Daoy (cell line): ENCODE results near the gene LRRC19. TPM values are rescaled to one million over a fixed set of nuclear protein-coding genes. Genes with fewer than 3 reads are reported as not detected.
A peak's percentile ranks its signal among the peaks of the same experiment; 100 is the strongest.

ENCODE experiments used
- DNase-seq: peaks from one replicate; pipeline ENCODE4 v3.0.0-alpha.2; 2015; ENCODE audit warnings: low read depth
- total RNA-seq: library from RNA; depleted of rRNA; stranded (reverse); fragments of >200 nt; shearing (Covaris generic); gene quantifications from 2 replicates; pipeline ENCODE4 v1.2.3, GENCODE V29; 2014; rRNA removed

LRRC19 gene
- total RNA-seq, 1 experiment from 2014 or later, result not detected

DNA sequence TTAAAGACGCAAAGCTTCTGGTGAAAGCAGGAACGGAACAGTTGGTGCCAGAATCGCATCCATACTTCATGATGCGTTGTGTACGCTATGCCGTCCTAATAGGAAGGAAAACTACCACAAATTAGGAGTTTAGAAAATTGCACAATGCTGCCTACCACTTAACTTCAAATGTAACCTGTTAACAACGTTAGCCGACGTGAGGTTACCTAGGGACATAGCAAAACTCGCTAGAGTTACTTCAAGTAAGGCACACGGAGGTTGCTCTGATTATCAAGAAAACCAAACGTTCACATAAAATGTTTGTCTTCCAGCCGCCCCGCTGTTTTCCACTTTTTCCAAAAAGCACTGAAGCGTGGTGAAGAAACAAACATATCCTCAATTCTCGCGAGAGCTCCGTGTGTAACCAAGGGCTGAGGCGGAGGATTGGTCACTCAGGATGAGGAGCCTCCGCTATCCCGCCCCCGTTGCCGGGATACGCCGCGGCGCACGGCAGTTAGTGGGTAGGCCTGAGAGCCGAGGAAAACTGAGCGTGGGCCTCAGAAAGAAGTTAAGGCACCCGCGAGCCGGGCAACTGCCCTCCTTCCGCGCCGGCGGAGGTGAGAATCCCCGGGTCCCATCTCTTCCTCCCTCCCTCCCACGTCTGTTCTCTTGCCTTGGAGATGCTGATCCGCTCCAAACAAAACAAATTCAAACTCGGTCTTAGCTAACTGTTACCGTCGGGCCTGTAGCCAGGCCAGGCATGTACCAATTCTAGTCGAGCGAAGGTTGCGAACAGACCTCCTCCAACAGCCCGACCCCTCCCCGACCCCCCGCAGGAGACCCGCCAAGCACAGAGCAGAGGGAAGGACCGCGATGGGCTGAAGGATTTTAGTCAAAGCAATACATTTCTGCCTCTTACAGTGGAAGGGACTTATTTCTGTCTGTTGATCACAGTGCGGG lies 49.3 kb downstream of the LRRC19 start, which contains the start of gene IFT74:
Gene IFT74, plus strand, starts transcription at position 492 of the 939 bp plus-strand sequence. CDS start 5,556 bp downstream, outside the sequence.
- peak; percentile 98 for DNase-seq

DNA sequence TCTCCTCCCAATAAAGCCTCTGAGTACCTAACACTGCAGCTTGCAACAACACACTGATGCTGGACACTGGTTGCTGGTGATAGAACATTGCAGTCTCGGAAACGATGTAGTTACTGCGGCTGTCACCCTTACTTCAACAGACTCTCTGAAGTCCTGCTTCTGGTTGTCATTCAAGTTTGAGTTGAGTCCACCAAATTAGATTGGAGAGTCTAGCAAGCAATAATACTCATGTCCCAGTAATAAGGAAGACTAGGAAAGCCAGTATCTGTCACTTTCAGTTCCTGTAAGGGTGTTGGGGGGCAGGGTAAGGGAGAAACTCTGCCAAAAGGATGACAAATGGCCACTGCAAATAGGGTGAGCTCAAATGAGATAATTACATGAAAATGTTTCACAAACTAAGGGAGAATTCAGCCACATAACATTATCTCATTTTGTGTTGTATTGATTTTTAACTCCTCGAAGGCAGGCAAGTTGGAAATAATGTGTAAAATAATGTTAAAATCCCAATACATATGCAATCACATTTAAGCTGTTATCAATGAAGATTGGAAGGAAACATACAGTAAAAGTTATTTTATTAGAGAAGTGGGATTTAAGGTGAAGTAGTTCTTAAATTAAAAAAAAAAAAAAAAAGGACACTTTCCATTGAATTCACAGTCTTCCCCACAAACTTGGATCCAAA lies 50.1 kb downstream of the LRRC19 start:
- DNase-seq, result no peak

- peak; percentile 43 for DNase-seq
Measured at GRCh38 chr9:26954050-26954508, 51.4 kb downstream of the LRRC19 start.

GRCh38 chr9:26951794-26952193 lies 53.7 kb downstream of the LRRC19 start:
- no peak for DNase-seq

- DNase-seq, result no peak
Measured at GRCh38 chr9:26950521-26950920, 55.0 kb downstream of the LRRC19 start.

GRCh38 chr9:26949637-26950069 lies 55.8 kb downstream of the LRRC19 start:
- DNase-seq, result peak; percentile 52

DNA sequence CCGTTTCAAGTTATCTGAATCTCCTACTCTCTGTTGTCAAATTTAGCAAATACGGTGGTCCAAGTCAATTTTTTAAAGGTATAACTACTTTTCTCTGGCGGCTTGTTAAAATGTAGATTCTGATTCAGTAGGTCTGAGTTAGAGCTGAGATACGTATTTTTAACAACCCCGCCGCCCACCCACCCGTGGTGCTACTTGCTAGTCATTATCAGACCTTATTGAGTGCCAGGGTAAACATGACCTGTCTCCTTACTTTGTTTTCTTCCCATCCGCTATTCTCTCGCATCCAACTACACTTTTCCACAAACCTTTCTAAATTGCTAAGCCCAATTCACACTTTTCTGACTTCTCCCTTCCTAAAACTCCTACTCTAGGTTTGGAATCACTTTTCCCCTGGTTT lies 57.7 kb downstream of the LRRC19 start:
- peak; percentile 25 for DNase-seq

DNA sequence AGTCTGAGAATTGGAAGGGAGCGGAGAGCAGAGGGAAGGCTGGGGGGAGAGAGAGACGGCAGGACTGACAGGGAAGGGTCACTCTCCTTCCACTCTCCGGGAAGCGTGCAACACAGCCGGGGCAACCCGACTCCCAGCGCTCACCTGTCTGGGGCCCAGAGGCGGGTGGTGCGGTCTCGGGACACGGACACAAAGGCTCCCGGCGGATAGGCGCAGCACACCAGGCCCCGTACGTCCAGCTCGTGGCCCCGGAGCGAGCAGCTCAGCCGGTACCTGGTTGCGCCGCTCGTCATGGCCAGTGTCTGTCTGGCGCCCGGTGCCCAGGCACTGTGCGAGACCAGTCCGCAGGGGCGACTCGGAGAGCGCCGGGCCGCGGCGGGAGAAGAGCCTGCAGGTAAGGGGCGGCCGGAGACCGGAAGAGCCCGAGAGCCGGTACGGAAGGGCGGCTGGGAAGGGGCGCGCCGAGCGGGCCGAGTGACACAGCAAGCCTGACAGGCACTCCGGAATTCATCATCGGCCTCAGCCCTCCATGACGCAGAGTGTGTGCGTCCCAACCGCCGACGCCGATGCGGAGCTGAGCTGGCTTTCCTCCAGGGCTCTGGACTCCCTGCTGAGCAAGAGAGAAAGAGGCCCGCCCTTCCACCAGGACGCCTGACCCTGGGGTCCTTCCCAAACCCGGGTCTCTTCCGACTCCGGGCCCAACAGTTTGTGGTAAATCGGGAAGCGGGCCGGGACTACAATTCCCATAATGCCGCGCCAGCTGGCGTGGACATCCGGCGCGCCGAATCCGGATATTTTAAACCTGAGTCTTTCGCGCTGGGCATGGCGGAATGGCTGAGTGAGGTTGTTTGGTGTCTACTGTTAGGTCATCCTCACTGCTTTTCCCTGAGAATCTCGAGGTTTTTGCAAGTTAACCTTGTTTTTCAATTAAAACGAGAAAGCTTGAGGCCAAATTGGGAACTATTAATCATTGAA lies 58.4 kb downstream of the LRRC19 start, which contains the start of gene PLAA:
Gene PLAA, minus strand, starts transcription at position 490 of the 975 bp plus-strand sequence. Its CDS starts 197 bp downstream, at position 293.
- peak; percentile 98 for DNase-seq

DNA sequence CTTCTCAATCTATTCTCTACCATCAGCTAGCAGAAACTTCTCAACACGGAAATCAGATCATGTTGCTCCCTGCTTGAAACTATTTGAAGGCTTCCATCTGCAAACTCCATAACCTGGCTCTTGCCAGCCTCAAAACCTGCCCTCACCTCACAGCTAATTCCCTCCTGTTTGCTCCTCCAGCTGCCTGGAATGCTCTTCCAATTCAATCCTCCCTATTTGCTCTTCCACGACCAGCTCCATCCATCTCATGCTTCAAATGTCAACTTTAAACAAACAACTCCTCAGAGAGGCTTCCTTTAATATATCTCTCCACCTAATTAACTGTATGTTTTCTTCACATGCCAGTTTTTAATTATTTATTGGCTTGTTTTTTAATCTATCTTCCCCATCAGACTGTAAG lies 59.9 kb downstream of the LRRC19 start:
- DNase-seq, result no peak

Other genes with a start within 250 kb of the LRRC19 start
- 20.2 and 46.1 TPM in 2 replicates for gene CAAP1, start 112.9 kb downstream of the LRRC19 start, total RNA-seq
- 78.0 and 108 TPM in 2 replicates for gene PLAA, start 58.4 kb downstream of the LRRC19 start, total RNA-seq
- gene IFT74, start 49.3 kb downstream of the LRRC19 start, total RNA-seq, result 25.6 TPM in 2 replicates
- gene TEK, start 103.6 kb upstream of the LRRC19 start, total RNA-seq, result 9.3 and 11.3 TPM in 2 replicates